Small intestine (tissue), 7 donors: ENCODE results near the gene MRPS7. TPM values are rescaled to one million over a fixed set of nuclear protein-coding genes. Genes with fewer than 3 reads are reported as not detected.
A peak's percentile ranks its signal among the peaks of the same experiment; 100 is the strongest.
"Not testable (repeated sequence)": the region's sequence is repeated elsewhere in the genome, so short reads cannot be mapped to it uniquely, and the experiment has no call there.

Experiments used
- DNase-seq, 2 donors: peaks; one replicate each; pipeline versions ENCODE4 v3.0.0 to v3.0.0-alpha.2; 2013
- FAIRE-seq: peaks from 2 replicates; lab custom pipeline; 2012; peaks lifted over from hg19 to GRCh38; lab: Jason Lieb, UNC
- H3K27ac ChIP-seq, 3 donors: one replicate each; pipeline ENCODE4 v1.5.1; 2013; ENCODE audit warnings: low read length in 2 of 3, mild to moderate bottlenecking in 2 of 3, control low read depth in 1 of 3, inconsistent platforms in 1 of 3, low read depth in 1 of 3, moderate library complexity in 1 of 3
- H3K27me3 ChIP-seq, 3 donors: one replicate each; pipeline ENCODE4 v1.6.1; 2013; ENCODE audit warnings: low read length in 3 of 3, inconsistent platforms in 1 of 3; ENCODE audit not compliant: control insufficient read depth in 3 of 3, insufficient read depth in 3 of 3
- H3K36me3 ChIP-seq, 3 donors: one replicate each; pipeline ENCODE4 v1.6.1; 2013; ENCODE audit warnings: low read length in 3 of 3, inconsistent platforms in 1 of 3, low read depth in 1 of 3, mild to moderate bottlenecking in 1 of 3, moderate library complexity in 1 of 3; ENCODE audit not compliant: control insufficient read depth in 3 of 3, insufficient read depth in 2 of 3
- H3K4me1 ChIP-seq, 3 donors: one replicate each; pipeline ENCODE4 v1.6.1; 2013; ENCODE audit warnings: low read length in 2 of 3, inconsistent platforms in 1 of 3, low read depth in 1 of 3, mild to moderate bottlenecking in 1 of 3, moderate library complexity in 1 of 3; ENCODE audit not compliant: control insufficient read depth in 3 of 3, insufficient read depth in 2 of 3
- H3K4me3 ChIP-seq, 3 donors: one replicate each; pipeline ENCODE4 v1.5.1; 2013; ENCODE audit warnings: low read length in 3 of 3, control low read depth in 1 of 3, inconsistent platforms in 1 of 3, low read depth in 1 of 3, mild to moderate bottlenecking in 1 of 3, moderate library complexity in 1 of 3
- H3K9me3 ChIP-seq, 2 donors: one replicate each; pipeline ENCODE4 v1.6.1; 2013; ENCODE audit warnings: low read depth in 1 of 2, low read length in 1 of 2; ENCODE audit not compliant: control insufficient read depth in 2 of 2, insufficient read depth in 1 of 2
- WGBS, 3 donors: extraction: QIAGEN DNeasy Blood & Tissue Kit; methylation state at CpG; one replicate each; pipeline ENCODE4 v1.1.7; 2013; 5-methylcytosine and 5-hydroxymethylcytosine counted together
- polyA plus RNA-seq, 4 donors: library from polyadenylated mRNA; stranded (reverse) in 3 of 4; unstranded in 1 of 4; fragments of 200-250 nt in 3 of 4; fragments of 120-200 nt in 1 of 4; gene quantifications; one replicate each; pipeline versions ENCODE4 v1.2.1 to v1.2.3, GENCODE V29; 2013
- donor health status: healthy with polysubstance abuse.
- donor health status: control.
- donor health status: control.
- donor health status: Bipolar disorder and iron deficiency.
- donor health status: healthy.

MRPS7 gene
- polyA plus RNA-seq, 4 donors = 55.9 to 88.6 (median 74.4) TPM

GRCh38 chr17:75287221-75287620, 25.5 kb downstream of the MRPS7 start:
- peaks cover 0 to 4% (median 0%) of the 10 kb centered on the region in 3 donors for H3K4me1 ChIP-seq
- H3K27me3 ChIP-seq = no peaks in the 10 kb centered on the region
- peaks cover 0 to 30% (median 7%) of the 10 kb centered on the region in 3 donors for H3K36me3 ChIP-seq
- no peak overlapping the region for H3K4me3 ChIP-seq
- DNase-seq (no peak), FAIRE-seq (no peak)
- no peaks in the 10 kb centered on the region for H3K9me3 ChIP-seq
- WGBS, 3 donors = 64 to 77% (median 67%) methylated on average over 9 of the region's 9 CpGs
- H3K27ac ChIP-seq = no peak overlapping the region

- Histone ChIP-seq H3K4me1 (peaks cover 0 to 4% (median 0%) of the 10 kb centered on the region in 3 donors), H3K9me3 (no peaks in the 10 kb centered on the region), H3K4me3 (peak overlapping the region; percentile 51 to 75 (median 59)), H3K36me3 (peaks cover 0 to 24% (median 5%) of the 10 kb centered on the region in 3 donors), H3K27me3 (no peaks in the 10 kb centered on the region), H3K27ac (peak overlapping the region in 1 of 3 donors; percentile 75)
- DNase-seq = no peak
- FAIRE-seq = no peak
- WGBS, 3 donors = 0 to 24% (median 3%) methylated on average over 2 of the region's 2 CpGs
Measured at GRCh38 chr17:75288359-75288758, 26.7 kb downstream of the MRPS7 start.

- FAIRE-seq = no peak
- H3K27me3 ChIP-seq = no peaks in the 10 kb centered on the region
- peaks cover 0 to 4% (median 0%) of the 10 kb centered on the region in 3 donors for H3K4me1 ChIP-seq
- no peak for DNase-seq
- peaks cover 0 to 21% (median 4%) of the 10 kb centered on the region in 3 donors for H3K36me3 ChIP-seq
- no peaks in the 10 kb centered on the region for H3K9me3 ChIP-seq
- peak overlapping the region; percentile 61 to 100 (median 75) for H3K27ac ChIP-seq
- peak overlapping the region; percentile 51 to 75 (median 59) for H3K4me3 ChIP-seq
- 0% methylated on average over 14 of the region's 14 CpGs for WGBS, 3 donors
Measured at GRCh38 chr17:75288770-75289114, 27.1 kb downstream of the MRPS7 start.

- Histone ChIP-seq H3K27me3 (no peaks in the 10 kb centered on the region), H3K36me3 (peaks cover 0 to 21% (median 4%) of the 10 kb centered on the region in 3 donors), H3K4me3 (peak within 1 kb of the TSS; percentile 54 to 75 (median 59)), H3K27ac (peak within 1 kb of the TSS; percentile 75 to 100 (median 88)), H3K9me3 (no peaks in the 10 kb centered on the region), H3K4me1 (peaks cover 0 to 4% (median 0%) of the 10 kb centered on the region in 3 donors)
- WGBS, 3 donors = 0% methylated on average over 60 to 65 of the region's 65 CpGs
- FAIRE-seq (no peak), DNase-seq (peak; percentile 99)
Measured at GRCh38 chr17:75289115-75289831, 27.6 kb downstream of the MRPS7 start, which contains the start of gene SLC25A19. TSS of gene SLC25A19 (minus strand) at chr17:75289433. CDS start at chr17:75286764, 2,669 bp downstream.

- Histone ChIP-seq H3K27ac (peak overlapping the region; percentile 71 to 100 (median 88)), H3K36me3 (peaks cover 0 to 18% (median 4%) of the 10 kb centered on the region in 3 donors), H3K27me3 (no peaks in the 10 kb centered on the region), H3K4me3 (peak overlapping the region; percentile 35 to 59 (median 54)), H3K4me1 (peaks cover 0 to 4% (median 0%) of the 10 kb centered on the region in 3 donors), H3K9me3 (no peaks in the 10 kb centered on the region)
- FAIRE-seq (no peak), DNase-seq (peak; percentile 70 to 76)
- WGBS, 3 donors = 1 to 3% (median 2%) methylated on average over 26 of the region's 26 CpGs
Measured at GRCh38 chr17:75289832-75290337, 28.2 kb downstream of the MRPS7 start.

GRCh38 chr17:75292810-75293448, 31.2 kb downstream of the MRPS7 start:
- not testable (repeated sequence) for H3K36me3 ChIP-seq, DNase-seq, H3K27me3 ChIP-seq, H3K4me3 ChIP-seq, H3K27ac ChIP-seq, H3K9me3 ChIP-seq, FAIRE-seq
- WGBS, 3 donors = 79 to 85% (median 83%) methylated on average over 16 of the region's 16 CpGs
- peaks cover 0 to 15% (median 0%) of the 10 kb centered on the region in 3 donors for H3K4me1 ChIP-seq

GRCh38 chr17:75295201-75296158, 33.8 kb downstream of the MRPS7 start:
- Histone ChIP-seq H3K27ac (peak overlapping the region in 2 of 3 donors; percentile 27 to 76), H3K9me3 (no peaks in the 10 kb centered on the region), H3K4me3 (no peak overlapping the region), H3K4me1 (peaks cover 0 to 10% (median 0%) of the 10 kb centered on the region in 3 donors), H3K36me3 (no peaks in the 10 kb centered on the region), H3K27me3 (no peaks in the 10 kb centered on the region)
- FAIRE-seq = no peak
- 61 to 72% (median 63%) methylated on average over 8 of the region's 8 CpGs for WGBS, 3 donors
- peak in 1 of 2 donors; percentile 40 for DNase-seq
